Smooth muscle cell of the brain vasculature (primary cell): ENCODE measurements around the gene FPR3.
"Not testable (repeated sequence)": the region's sequence is repeated elsewhere in the genome, so short reads cannot be mapped to it uniquely, and the experiment has no call there.

Experiments
- DNase-seq: peaks from one replicate; pipeline ENCODE4 v3.0.0-alpha.2; 2012; ENCODE audit warnings: low read depth, low spot score

FPR3 gene, protein sequence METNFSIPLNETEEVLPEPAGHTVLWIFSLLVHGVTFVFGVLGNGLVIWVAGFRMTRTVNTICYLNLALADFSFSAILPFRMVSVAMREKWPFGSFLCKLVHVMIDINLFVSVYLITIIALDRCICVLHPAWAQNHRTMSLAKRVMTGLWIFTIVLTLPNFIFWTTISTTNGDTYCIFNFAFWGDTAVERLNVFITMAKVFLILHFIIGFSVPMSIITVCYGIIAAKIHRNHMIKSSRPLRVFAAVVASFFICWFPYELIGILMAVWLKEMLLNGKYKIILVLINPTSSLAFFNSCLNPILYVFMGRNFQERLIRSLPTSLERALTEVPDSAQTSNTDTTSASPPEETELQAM

DNA sequence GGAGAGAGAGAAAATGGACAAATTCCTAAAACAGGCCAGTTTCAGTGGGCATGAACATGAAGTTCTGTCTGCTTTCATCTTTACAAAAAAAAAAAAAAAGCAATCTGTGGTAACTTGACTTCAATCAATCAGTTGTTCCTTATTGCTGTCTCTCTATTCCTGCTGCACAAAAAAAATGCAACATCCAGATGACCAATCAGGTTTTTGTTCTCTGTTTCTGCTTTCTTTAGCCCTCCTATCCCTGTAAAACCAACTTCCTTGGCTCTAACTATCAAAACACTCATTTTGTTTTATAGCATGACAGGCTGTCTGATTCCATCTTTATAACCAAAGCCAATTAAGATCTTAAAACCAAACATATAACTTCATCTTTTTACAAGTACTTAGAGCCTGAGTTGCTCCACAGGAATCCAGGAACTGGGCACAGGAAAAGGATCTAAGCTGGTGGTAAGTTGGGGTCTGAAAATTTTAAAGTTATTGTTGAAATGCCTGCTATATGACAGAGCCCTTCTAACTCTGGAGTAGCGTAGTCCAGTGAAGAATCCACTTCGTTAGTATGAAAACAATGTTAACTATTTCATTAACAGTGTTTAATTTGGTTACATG, at the start of gene FPR3:
Gene FPR3 (plus strand): TSS at position 273 of the 606 bp plus-strand sequence. CDS start 28,592 bp downstream, outside the sequence.
- DNase-seq, result no peak

DNA sequence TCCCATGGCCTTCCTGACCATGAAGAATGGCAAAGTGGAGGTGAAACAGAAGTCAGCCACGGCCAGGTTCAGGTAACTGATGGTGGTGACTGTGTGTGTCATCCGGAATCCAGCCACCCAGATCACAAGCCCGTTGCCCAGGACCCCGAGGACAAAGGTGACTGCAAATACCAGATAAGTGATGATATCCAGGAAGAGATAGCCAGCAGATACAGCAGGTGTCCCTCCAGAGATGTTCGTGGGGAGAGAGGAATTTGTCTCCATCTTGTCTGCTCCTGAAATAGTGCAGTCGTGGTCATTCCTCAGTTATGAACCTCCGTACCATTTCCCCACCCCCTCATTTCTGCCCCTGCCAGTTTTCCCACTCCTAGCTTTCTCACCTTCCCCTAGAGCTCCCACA, 48.2 kb upstream of the FPR3 start:
- DNase-seq, result no peak

DNA sequence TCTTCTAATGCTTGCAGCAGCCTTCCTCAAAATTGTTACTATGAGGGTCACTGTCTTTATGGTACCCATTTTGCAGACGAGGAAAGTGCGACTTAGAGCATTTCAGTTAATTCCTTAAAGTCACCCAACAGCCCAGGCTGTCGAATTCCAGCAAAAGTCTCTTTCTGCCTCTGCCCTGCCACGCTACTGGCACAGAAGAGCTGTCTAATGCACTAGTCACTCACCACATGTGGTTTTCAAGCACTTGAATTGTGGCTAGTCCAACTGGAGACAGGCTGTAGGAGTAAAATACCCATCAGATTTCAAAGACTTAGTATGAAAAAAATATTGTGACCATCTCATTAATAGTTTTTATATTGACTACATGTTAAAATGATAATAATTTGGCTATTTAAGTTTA, 45.0 kb upstream of the FPR3 start:
- DNase-seq, result no peak

DNA sequence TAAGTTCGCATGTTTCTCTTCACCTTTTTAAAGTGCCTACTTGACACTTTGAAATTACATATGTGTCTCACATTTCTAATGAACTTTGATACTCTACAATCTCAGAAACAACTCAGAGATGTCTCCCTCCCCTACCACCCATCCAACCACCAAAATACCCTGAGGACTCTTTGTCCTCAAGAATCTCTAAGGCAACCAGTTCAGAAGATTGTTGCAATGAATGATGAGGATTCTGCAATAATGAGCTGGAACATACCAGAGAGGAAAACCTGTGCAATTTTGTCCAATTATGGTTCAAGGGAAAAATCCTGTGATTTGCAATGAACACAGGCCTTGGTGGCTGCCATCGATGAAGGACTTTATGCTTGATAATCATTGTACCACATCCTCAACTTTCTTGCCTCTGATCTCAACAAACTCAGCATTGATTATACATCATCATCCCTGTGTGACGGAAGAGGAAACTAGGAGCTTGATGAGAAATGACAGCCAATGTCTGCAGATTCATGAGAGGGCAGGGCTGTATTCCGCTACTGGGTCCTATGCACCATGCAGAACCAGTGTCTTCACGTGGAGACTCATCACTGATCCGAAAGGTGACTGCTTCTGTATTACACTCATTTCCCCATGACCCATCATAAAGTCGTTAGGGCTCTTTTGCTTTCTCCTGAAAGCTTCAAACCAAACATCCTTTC, 44.4 kb upstream of the FPR3 start:
- DNase-seq, result no peak

DNA sequence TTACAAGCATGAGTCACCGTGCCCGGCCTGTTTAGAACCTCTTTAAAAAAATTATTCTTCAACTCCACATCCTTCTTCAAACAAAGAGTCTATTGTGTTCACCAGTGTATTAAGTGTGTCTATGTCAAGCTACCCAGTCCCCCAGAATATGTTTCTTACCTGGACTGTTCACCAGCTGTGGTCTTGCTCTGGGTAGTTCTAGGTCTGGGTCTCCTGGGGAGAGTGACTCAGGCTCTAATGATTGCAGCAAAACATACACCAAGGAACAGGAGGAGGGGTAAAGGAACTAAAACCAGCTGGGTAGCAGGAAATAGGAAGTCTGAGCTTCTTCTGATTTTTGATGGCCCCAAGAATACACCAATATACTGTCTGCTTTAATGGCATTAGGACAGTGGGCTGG, 43.3 kb upstream of the FPR3 start, which contains the start of gene FPR1:
Gene FPR1 (minus strand): TSS at position 224 of the 400 bp plus-strand sequence. CDS start 4,884 bp downstream, outside the sequence.
- DNase-seq, result peak; percentile 24

DNA sequence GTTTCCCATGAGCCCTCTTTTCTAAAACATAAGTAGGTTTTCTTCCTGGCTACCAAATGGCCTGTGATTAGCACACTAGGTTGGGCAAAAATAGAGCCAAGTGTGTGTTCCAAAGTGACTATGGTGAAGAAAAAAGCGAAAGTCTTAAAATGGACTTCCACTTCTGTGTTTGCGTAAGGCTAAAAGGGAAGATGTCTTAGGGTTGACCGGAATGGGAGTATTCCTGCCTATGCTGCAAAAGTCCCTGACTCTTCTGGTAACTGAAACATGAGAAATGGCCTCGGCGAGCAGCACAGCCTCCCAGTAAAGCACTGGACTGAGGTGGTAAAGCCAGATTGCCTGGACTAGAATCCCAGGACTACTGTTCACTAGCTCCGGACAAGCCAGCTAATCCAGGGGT, 40.8 kb upstream of the FPR3 start:
- DNase-seq, result no peak

DNA sequence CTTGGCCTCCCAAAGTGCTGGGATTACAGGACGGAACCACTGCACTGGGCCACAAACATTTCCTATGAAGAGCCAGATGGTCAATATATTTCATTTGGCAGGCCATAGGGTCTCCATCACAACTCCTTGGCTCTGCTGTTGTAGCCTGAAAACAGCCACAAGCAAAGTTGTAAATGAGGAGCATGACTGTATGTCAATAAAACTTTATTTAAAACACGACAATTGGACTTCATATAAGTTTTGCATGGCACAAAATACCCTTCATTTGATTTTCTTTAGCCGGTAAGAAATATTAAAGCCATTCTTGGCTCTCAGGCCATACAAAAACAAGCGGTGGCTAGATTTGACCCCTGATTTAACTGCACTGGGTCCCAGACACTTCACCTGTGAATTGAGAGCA, 40.2 kb upstream of the FPR3 start:
- no peak for DNase-seq

DNA sequence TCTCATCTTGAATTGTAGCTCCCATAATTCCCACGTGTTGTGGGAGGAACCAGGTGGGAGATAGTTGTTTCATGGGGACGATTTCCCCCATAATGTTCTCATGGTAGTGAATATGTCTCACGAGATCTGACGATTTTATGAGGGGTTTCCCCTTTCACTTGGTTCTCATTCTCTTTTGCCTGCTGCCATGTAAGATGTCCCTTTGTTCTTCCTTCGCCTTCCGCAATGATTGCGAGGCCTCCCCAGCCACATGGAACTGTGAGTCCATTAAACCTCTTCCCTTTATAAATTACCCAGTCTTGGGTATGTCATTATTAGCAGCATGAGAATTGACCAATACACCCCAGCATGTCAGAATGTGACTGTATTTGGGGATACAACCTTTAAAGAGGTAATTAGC, 39.4 kb upstream of the FPR3 start:
- no peak for DNase-seq

DNA sequence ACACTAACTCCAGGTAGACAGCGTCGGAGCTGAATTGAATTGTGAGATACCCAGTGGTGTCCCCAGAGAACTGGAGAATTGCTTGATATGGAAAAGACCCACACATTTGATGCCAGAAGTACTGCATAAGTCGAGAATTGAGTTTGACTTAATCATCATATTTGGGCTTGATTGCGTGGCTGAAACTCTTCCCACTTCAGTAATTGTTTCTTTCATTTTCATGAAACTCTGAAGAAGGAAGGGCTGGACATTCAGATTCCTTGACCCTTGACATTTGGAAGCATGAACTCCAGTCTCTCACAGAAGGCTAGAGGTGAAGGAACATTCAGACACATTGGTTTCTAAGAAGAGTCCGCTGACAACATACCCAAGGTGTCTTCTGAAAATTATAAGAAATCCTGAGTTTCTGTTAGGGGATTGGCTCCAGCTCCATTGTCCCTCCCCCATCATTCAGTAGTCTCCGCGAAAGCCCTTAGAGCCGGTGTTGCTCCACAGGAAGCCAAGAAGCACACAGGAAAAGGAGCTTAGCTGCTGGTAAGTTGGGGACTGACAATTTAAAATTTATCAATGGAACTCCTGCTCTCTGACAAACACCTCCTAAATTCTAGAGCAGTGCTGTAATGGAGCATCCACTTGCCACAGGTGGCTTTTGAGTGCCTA, 34.1 kb upstream of the FPR3 start, which contains the start of gene FPR2:
Gene FPR2 (plus strand): TSS at position 484 of the 660 bp plus-strand sequence. CDS start 7,479 bp downstream, outside the sequence.
- DNase-seq, result no peak

DNA sequence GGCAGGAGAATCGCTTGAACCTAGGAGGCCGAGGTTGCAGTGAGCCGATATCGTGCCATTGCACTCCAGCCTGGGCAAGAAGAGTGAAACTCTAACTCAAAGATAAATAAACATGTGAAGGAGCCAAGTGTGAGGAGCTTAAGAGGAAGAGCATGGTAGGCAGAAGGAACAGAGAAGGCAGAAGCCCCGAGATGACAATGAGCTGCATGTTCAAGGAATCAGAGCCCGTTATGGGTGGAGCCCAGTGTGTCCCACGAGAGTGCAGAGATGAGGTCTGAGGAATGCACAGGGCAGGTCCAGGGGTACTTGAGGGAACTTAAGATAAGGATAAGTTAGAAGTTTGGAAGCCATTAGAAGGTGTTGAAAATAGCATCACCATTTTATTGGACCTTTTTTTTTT, 33.3 kb upstream of the FPR3 start:
- no peak for DNase-seq

DNA sequence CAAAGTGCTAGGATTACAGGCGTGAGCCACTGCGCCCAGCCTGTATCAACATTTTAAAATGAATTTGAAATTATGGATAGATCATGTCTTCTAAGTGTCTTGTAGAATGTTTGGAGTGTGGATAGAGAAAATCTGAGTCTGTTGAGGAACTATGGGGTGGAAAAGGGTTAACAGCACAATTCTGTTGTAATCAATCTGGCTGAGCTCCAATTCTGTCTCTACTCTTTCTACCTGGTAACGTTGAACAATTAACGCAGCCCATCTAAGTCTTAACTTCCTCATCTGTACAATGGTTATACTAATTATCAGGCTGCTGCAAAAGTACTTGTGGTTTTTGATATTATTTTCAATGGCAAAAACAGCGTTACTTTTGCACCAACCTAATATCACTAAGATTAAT, 29.9 kb upstream of the FPR3 start:
- DNase-seq, result no peak

DNA sequence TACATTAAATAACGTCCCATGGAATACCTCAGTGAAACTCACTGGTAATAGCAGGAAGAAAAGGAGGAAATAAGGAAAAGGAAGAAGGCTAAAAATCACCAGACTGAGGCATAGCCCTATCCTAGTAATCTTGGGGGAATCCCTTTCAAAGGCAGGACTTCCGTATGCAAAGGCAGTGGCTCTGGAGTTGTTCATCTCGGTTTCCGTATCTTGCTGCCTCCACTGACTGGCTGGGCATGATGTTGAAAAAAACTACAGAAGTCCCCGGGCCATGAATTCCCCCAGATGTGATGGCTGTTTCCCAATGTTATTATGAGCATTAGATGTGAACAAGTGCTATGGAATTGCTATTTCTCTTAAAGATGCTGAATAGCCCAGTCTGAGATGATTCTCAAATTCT, 28.5 kb upstream of the FPR3 start:
- no peak for DNase-seq

DNA sequence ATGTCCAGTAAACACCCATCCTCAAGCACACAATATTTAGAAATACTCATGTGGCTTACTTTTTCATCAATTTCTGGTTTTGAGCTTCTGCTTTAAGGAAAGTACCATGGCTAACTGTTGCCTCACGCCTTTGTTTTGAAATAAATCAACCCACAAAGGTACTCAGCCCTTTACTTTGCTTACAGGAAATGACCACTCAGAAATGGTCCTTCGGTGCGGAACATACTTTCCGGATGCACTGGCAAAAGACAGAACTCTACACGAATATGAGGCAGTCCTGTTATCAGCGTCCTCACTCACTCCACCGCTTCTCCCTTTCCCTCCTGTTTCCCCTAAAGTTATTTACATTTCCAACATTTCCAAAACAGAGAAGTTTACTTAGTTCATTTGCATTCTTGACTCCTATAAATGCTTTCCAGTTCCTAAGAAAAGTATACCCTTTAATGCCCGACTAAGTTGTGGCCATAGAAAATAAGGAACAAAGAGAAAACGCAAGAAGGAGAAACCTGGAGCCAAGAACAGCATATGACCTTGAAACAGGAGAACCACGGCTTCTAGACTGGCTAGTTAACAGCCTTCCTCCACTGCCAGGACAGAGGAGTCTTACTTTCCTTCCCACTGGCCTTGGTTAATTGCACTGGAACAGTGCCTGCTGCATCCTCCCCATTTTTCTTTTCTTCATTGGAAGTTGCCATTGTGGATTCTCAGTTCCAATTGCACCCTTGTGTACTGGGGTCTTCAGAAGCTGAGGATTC, 23.4 kb upstream of the FPR3 start:
- DNase-seq, result no peak

DNA sequence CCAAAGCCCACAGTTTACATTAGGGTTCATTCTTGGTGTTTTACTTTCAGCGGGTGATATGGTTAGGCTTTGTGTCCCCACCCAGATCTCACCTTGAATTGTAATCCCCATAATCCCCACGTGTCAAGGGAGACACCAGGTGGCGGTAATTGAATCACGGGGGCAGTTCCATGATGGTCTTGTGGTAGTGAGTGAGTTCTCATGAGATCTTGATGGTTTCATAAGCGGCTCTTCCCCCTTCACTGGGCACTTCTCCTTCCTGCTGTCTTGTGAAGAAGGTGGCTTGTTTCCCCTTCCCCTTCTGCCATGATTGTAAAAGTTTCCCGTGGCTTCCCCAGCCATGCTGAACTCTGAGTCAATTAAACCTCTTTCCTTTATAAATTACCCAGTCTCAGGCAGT, 22.0 kb upstream of the FPR3 start:
- no peak for DNase-seq

DNA sequence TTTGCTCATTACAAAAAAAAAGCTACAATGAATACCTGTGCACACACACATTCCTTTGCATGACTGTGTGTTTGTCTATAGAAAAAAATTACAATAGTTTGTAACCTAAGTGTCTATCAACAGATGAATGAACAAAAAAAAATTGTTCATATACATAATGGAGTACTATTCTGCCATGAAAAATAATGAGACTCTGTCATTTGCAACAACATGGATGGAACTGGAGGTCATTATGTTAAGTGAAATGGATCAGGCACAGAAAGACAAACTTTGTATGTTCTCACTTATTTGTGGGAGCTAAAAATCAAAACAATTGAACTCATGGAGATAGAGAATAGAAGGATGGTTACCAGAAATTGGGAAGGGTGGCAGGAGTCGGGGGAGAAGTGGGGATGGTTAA, 18.4 kb upstream of the FPR3 start:
- not testable (repeated sequence) for DNase-seq

DNA sequence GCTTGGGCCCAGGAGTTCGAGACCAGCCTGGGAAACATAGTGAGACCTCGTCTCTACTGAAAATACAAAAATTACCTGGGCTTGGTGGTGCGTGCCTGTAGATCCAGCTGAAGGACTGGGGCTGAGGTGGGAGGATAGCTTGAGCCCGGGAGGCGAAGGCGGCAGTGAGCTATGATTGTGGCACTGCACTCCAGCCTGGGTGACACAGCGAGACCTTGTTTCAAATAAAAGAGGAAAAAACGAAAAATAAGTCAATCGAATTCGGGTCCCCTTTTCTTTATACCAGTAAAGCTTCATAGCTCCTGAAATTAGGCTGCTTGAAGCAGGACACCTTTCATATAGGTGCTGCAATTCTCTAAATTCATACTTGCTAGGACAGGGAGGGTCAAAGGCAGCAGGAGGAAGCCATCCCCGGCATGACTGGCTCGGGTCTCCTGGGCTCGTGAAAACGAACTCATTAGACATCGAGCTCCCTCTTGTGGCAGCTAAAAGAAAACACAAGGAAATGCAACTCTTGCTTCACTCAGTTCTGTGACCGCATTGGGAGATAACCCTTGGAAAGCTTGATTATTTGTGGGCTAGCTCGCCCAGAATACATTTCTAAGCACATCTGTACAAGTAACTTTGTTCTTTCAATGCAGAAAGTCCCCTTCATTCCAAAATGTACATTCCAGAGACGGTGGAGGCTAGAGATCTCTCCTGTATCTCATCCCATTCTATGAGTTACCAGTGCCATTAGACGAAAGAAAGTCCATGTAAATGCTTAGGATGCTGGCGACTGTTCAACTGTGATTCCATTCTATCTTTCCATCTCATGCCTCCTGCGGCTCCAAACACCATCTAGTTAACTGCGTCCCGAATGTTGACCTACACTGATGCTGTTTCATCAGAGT, 17.1 kb upstream of the FPR3 start:
- DNase-seq, result peak; percentile 65

DNA sequence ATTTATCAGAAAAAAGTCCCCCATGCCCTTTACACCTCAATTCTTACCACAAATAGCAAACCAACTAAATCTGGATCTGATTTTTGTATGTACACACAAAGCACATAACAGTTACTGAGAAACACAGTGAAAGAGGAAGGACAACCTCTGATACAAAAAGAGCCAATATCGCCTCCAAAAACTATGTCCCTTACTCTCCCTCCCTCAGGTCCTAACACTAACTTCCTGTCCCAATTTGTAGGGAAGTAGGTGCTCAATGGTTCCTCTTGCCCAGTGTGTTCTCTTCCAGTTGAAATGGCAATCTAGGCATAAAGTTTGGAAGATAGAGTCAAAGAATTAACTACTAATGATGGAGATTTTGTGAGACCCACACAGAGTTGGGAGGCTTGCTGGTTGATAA, 15.8 kb upstream of the FPR3 start:
- DNase-seq, result no peak

DNA sequence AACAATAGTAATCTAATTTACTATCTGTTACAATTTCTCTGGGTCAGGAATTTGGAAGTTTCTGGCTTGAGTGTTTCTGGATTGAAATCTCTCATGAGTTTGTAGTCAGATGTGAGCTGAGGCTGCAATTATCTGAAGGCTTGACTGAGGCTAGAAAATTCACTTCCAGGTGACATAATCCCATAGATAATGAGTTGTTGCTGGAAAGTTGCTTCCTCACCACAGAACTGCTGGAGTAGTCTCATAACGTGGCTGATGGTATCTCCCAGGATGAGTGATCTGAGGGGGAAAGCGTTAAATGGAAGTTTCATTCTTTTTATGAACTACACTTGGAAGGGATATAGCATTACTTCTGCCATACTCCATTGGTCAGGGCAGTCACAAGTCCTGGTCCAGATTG, 15.3 kb upstream of the FPR3 start:
- DNase-seq, result no peak

DNA sequence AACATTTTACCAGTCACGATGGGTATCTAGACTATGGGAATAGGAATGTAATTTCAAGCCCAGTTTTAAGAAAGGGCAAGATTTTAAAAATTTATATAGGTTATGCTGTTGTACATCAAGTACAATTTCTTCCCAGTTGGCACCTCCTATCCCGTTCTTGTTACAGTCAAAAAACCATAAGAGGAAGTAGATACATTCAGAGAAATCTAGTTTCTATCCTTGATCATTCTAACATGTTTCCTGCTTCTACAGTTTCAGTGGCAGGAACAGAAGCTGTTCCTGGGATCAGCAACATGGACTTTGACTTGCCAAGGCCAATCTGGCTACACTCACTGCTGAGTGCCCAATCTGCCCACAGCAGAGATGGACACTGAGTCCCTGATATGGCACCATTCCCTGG, 14.7 kb upstream of the FPR3 start:
- no peak for DNase-seq

DNA sequence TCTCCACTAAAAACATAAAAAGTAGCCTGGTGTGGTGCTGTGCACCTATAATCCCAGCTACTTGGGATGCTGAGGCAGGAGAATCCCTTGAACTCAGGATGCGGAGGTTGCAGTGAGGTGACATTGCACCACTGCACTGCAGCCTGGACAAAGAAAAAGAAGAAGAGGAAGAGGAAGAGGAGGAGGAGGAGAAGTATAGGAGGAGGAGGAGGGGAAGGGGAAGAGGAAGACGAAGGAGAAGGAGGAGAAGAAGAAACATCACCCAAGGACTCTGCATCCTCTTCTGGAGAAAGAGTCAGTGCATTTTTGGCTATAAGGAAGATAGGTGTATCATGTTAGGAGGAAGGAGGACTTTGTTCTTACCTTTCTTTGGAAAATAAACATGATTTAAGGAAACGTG, 13.0 kb upstream of the FPR3 start:
- DNase-seq, result no peak
